ENCODE measurements around the gene SGCA.

Gene SGCA

DNA sequence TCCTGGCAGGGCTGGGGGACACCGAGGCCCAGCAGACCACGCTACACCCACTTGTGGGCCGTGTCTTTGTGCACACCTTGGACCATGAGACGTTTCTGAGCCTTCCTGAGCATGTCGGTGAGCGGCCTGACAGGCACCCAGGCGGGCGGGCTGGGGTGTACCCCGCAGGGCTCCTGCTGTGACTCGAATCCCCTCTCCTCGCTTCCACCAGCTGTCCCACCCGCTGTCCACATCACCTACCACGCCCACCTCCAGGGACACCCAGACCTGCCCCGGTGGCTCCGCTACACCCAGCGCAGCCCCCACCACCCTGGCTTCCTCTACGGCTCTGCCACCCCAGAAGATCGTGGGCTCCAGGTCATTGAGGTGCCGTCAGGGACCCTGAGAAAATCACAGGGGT is 1.6 kb downstream of the SGCA start:
- H3K27me3 ChIP-seq (replicated peaks; ENCODE audit: control insufficient read depth, insufficient read depth, low read length), result no peaks in the 10 kb centered on the region
- TF ChIP-seq, protein P1, sequence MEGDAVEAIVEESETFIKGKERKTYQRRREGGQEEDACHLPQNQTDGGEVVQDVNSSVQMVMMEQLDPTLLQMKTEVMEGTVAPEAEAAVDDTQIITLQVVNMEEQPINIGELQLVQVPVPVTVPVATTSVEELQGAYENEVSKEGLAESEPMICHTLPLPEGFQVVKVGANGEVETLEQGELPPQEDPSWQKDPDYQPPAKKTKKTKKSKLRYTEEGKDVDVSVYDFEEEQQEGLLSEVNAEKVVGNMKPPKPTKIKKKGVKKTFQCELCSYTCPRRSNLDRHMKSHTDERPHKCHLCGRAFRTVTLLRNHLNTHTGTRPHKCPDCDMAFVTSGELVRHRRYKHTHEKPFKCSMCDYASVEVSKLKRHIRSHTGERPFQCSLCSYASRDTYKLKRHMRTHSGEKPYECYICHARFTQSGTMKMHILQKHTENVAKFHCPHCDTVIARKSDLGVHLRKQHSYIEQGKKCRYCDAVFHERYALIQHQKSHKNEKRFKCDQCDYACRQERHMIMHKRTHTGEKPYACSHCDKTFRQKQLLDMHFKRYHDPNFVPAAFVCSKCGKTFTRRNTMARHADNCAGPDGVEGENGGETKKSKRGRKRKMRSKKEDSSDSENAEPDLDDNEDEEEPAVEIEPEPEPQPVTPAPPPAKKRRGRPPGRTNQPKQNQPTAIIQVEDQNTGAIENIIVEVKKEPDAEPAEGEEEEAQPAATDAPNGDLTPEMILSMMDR (IDR thresholded peaks at IDR 0.05; ENCODE audit: insufficient read depth, low read length, poor library complexity, severe bottlenecking), result no peak
- no peaks in the 10 kb centered on the region for H3K36me3 ChIP-seq (ENCODE audit: control insufficient read depth, insufficient read depth, low read length)
- DNase-seq (ENCODE audit: extremely low read depth, insufficient read length), result no peak
- no peak overlapping the region for H3K4me3 ChIP-seq (replicated peaks; ENCODE audit: low read depth, low read length)

DNA sequence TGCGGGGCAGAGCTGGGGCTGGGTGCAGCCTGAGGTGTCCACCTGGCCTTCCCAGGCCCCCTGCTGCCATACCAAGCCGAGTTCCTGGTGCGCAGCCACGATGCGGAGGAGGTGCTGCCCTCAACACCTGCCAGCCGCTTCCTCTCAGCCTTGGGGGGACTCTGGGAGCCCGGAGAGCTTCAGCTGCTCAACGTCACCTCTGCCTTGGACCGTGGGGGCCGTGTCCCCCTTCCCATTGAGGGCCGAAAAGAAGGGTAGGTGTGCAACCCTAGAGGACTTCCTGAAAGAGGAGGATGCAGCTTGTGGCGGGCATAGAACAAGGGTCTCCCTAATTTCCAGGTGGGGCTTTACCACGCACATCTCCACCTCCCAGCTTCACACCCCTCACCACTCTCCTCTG is 2.5 kb downstream of the SGCA start:
- Histone ChIP-seq H3K4me3 (replicated peaks; ENCODE audit: low read depth, low read length) (no peak overlapping the region), H3K27me3 (replicated peaks; ENCODE audit: control insufficient read depth, insufficient read depth, low read length) (no peaks in the 10 kb centered on the region), H3K36me3 (ENCODE audit: control insufficient read depth, insufficient read depth, low read length) (no peaks in the 10 kb centered on the region)
- DNase-seq (ENCODE audit: extremely low read depth, insufficient read length), result no peak
- TF ChIP-seq, protein P1 (IDR thresholded peaks at IDR 0.05; ENCODE audit: insufficient read depth, low read length, poor library complexity, severe bottlenecking), result no peak

DNA sequence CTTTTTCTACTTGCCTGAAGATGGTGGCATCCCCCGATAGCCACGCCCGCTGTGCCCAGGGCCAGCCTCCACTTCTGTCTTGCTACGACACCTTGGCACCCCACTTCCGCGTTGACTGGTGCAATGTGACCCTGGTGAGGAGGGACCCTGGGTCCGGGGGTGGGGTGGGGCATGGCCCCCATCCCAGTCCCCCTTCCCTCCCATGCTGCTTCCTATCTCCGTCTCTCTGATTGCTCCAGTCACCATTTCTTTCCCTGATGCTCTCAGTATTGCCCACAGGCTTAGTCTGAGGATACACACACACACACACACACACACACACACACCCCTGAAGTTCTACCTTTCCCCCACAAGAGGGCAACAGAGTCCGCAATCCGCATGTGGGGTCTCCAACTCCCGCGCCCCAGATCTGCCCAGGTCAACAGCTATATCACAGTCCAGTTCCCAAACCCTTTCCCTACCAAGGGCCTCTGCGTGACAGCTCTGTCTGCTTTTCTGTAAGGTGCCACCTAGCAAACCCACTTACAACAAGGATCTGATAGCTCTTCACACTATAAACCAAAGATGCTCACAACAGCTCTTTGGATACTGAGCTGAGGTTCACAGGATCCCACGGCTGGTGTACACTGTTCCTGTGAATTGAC is 3.4 kb downstream of the SGCA start:
- TF ChIP-seq, protein P1 (IDR thresholded peaks at IDR 0.05; ENCODE audit: insufficient read depth, low read length, poor library complexity, severe bottlenecking), result peak; percentile 87
- H3K36me3 ChIP-seq (ENCODE audit: control insufficient read depth, insufficient read depth, low read length), result no peaks in the 10 kb centered on the region
- H3K4me3 ChIP-seq (replicated peaks; ENCODE audit: low read depth, low read length), result no peak overlapping the region
- DNase-seq (ENCODE audit: extremely low read depth, insufficient read length), result peak; percentile 81
- no peaks in the 10 kb centered on the region for H3K27me3 ChIP-seq (replicated peaks; ENCODE audit: control insufficient read depth, insufficient read depth, low read length)

- Histone ChIP-seq H3K4me3 (replicated peaks; ENCODE audit: low read depth, low read length) (no peak overlapping the region), H3K27me3 (replicated peaks; ENCODE audit: control insufficient read depth, insufficient read depth, low read length) (no peaks in the 10 kb centered on the region), H3K36me3 (ENCODE audit: control insufficient read depth, insufficient read depth, low read length) (no peaks in the 10 kb centered on the region)
- no peak for DNase-seq (ENCODE audit: extremely low read depth, insufficient read length)
- TF ChIP-seq, protein P1 (IDR thresholded peaks at IDR 0.05; ENCODE audit: insufficient read depth, low read length, poor library complexity, severe bottlenecking), result no peak
Measured at GRCh38 chr17:50169881-50170459, 4.2 kb downstream of the SGCA start.

GRCh38 chr17:50170662-50171370 is 5.0 kb downstream of the SGCA start:
- TF ChIP-seq, protein P1 (IDR thresholded peaks at IDR 0.05; ENCODE audit: insufficient read depth, low read length, poor library complexity, severe bottlenecking), result no peak
- DNase-seq (ENCODE audit: extremely low read depth, insufficient read length), result no peak
- no peaks in the 10 kb centered on the region for H3K36me3 ChIP-seq (ENCODE audit: control insufficient read depth, insufficient read depth, low read length)
- no peaks in the 10 kb centered on the region for H3K27me3 ChIP-seq (replicated peaks; ENCODE audit: control insufficient read depth, insufficient read depth, low read length)
- no peak overlapping the region for H3K4me3 ChIP-seq (replicated peaks; ENCODE audit: low read depth, low read length)
